ENCODE results near the gene DGUOK.

DGUOK gene

DNA sequence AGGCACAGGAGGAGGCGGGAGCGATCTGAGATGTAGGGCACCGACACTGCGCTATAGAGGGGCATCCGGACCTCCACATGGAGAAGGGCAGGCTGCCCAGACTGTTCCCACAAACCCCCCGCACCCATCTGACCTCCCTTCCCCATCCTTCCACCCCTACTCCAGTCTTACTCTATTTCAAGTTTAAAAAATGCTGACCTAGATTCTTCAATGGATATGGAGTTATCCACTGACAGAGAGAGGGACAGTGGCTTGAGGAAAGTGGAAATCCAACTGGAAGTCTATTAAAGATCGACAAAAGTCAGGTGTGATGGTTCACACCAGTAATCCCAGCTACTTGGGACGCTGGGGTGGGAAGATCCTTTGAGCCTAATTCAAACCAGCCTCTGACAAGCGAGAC, 5.1 kb upstream of the DGUOK start:
- no peak for DNase-seq (ENCODE audit: low spot score)
- TF ChIP-seq, protein P1, sequence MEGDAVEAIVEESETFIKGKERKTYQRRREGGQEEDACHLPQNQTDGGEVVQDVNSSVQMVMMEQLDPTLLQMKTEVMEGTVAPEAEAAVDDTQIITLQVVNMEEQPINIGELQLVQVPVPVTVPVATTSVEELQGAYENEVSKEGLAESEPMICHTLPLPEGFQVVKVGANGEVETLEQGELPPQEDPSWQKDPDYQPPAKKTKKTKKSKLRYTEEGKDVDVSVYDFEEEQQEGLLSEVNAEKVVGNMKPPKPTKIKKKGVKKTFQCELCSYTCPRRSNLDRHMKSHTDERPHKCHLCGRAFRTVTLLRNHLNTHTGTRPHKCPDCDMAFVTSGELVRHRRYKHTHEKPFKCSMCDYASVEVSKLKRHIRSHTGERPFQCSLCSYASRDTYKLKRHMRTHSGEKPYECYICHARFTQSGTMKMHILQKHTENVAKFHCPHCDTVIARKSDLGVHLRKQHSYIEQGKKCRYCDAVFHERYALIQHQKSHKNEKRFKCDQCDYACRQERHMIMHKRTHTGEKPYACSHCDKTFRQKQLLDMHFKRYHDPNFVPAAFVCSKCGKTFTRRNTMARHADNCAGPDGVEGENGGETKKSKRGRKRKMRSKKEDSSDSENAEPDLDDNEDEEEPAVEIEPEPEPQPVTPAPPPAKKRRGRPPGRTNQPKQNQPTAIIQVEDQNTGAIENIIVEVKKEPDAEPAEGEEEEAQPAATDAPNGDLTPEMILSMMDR (IDR thresholded peaks at IDR 0.05; ENCODE audit: extremely low read depth, insufficient read depth, missing control alignments) = no peak
- in situ Hi-C loops (cut with MboI; ENCODE audit: low pct_unique_long_range_greater_than_20kb, low sequenced_read_pairs, unreplicated experiment) = no loop called here

GRCh38 chr2:73922681-73923080, 4.0 kb upstream of the DGUOK start:
- in situ Hi-C loops (cut with MboI; ENCODE audit: low pct_unique_long_range_greater_than_20kb, low sequenced_read_pairs, unreplicated experiment) = no loop called here
- TF ChIP-seq, protein P1 (IDR thresholded peaks at IDR 0.05; ENCODE audit: extremely low read depth, insufficient read depth, missing control alignments) = no peak

DNA sequence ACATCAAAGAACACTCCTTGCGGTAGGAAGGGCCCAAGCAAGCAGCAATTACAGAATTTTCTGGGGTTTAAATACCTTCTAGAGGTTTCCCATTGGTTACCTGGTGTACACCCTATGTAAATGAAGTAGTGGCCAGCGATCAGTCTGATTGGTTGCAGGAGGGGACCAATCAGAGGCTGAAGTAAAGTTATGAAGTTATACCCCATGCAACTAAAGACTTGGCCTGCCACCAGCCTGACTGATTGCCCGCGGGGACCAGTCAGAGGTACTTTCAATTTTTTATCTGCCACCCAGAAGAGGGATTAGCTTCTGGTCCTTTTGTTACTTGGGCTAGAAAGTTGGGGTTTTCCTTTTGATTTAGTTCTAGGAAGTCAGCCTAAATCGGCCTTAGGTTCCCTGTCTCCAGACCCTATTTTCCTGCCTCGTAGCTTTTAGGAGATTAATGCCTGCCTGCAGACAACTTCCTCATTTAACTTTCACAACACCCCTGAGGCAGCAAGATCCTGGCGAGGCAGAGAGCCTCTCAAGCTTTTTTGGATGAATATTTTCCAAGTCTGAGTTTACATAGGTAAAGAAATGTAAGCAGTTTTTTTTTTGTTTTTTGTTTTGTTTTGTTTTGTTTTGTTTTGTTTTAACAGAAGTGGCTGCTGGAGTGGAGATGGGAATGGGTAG, 1.5 kb upstream of the DGUOK start:
- TF ChIP-seq, protein P1 (IDR thresholded peaks at IDR 0.05; ENCODE audit: extremely low read depth, insufficient read depth, missing control alignments) = no peak
- no peak for DNase-seq (ENCODE audit: low spot score)
- in situ Hi-C loops (cut with MboI; ENCODE audit: low pct_unique_long_range_greater_than_20kb, low sequenced_read_pairs, unreplicated experiment) = no loop called here

More at GRCh38 chr2:73922681-73923080, 4.0 kb upstream of the DGUOK start:
- DNase-seq (ENCODE audit: low spot score) = no peak

GRCh38 chr2:73925853-73926492, 707 bp upstream of the DGUOK start:
- DNase-seq (ENCODE audit: low spot score) = no peak
- in situ Hi-C loops (cut with MboI; ENCODE audit: low pct_unique_long_range_greater_than_20kb, low sequenced_read_pairs, unreplicated experiment) = no loop called here
- TF ChIP-seq, protein P1 (IDR thresholded peaks at IDR 0.05; ENCODE audit: extremely low read depth, insufficient read depth, missing control alignments) = no peak

DNA sequence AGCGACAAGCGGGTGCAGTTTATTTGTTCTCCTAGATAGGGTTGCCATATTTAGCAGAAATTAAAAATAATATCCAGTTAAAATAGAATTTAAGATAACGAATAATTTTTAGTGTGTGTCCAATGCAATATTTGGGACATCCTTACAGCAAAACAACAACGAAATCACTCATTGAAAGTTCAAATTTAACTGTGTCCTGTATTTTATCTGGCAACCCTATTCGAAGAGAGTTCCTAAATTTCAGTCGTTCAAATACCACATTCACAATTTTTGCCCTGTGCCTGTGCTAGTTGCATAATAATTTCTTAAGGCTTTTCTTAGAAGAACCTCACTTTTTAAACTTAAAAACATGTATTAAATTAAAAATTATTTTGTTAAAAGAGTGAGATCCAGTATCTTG, 664 bp downstream of the DGUOK start:
- TF ChIP-seq, protein P1 (IDR thresholded peaks at IDR 0.05; ENCODE audit: extremely low read depth, insufficient read depth, missing control alignments) = no peak
- no peak for DNase-seq (ENCODE audit: low spot score)
- in situ Hi-C loops (cut with MboI; ENCODE audit: low pct_unique_long_range_greater_than_20kb, low sequenced_read_pairs, unreplicated experiment) = no loop called here

- DNase-seq (ENCODE audit: low spot score) = no peak
- TF ChIP-seq, protein P1 (IDR thresholded peaks at IDR 0.05; ENCODE audit: extremely low read depth, insufficient read depth, missing control alignments) = no peak
- in situ Hi-C loops (cut with MboI; ENCODE audit: low pct_unique_long_range_greater_than_20kb, low sequenced_read_pairs, unreplicated experiment) = no loop called here
These were observed 2.3 kb downstream of the DGUOK start for GRCh38 chr2:73928963-73929347.

Measured in GM13977 (cell line).